Effector memory CD4-positive, alpha-beta T cell (primary cell): Measurements from ENCODE around the gene TXK.

Experiments used
- DNase-seq, 3 donors: peaks; one replicate each; pipeline ENCODE4 v3.0.0-alpha.2; 2020
- H3K27ac ChIP-seq: 2 replicates; pipeline ENCODE4 v1.7.0; 2013; ENCODE audit warnings: mild to moderate bottlenecking, low read length, moderate library complexity; ENCODE audit not compliant: insufficient read depth, poor library complexity, severe bottlenecking
- H3K27me3 ChIP-seq: replicated peaks from 2 replicates; pipeline ENCODE4 v1.7.0; 2013; ENCODE audit warnings: mild to moderate bottlenecking, low read length; ENCODE audit not compliant: insufficient read depth, control insufficient read depth, poor library complexity, severe bottlenecking
- H3K36me3 ChIP-seq: 2 replicates; pipeline ENCODE4 v1.7.0; 2013; ENCODE audit warnings: mild to moderate bottlenecking, low read length, moderate library complexity; ENCODE audit not compliant: control insufficient read depth, insufficient read depth
- H3K4me1 ChIP-seq: 2 replicates; pipeline ENCODE4 v1.7.0; 2013; ENCODE audit warnings: low read length, mild to moderate bottlenecking; ENCODE audit not compliant: control insufficient read depth, insufficient read depth, poor library complexity, severe bottlenecking
- H3K4me3 ChIP-seq: 2 replicates; pipeline ENCODE4 v1.7.0; 2013; ENCODE audit warnings: low read length, low read depth, mild to moderate bottlenecking; ENCODE audit not compliant: insufficient read depth, poor library complexity, severe bottlenecking
- H3K9me3 ChIP-seq: 2 replicates; pipeline ENCODE4 v1.7.0; 2013; ENCODE audit warnings: mild to moderate bottlenecking, low read length, moderate library complexity; ENCODE audit not compliant: control insufficient read depth

The TXK gene

GRCh38 chr4:48163746-48164145, 29.7 kb upstream of the TXK start:
- Histone ChIP-seq H3K4me1 (no peaks in the 10 kb centered on the region), H3K4me3 (no peak overlapping the region), H3K27ac (no peak overlapping the region), H3K27me3 (no peaks in the 10 kb centered on the region), H3K9me3 (no peaks in the 10 kb centered on the region), H3K36me3 (no peaks in the 10 kb centered on the region)
- DNase-seq: no peak

- no peak for DNase-seq
Measured at GRCh38 chr4:48162162-48162561, 28.1 kb upstream of the TXK start.

GRCh38 chr4:48157271-48157670, 23.2 kb upstream of the TXK start:
- no peak overlapping the region for H3K4me3 ChIP-seq
- H3K9me3 ChIP-seq: peaks cover 3% of the 10 kb centered on the region
- no peaks in the 10 kb centered on the region for H3K27me3 ChIP-seq
- H3K36me3 ChIP-seq: no peaks in the 10 kb centered on the region
- DNase-seq: no peak
- H3K27ac ChIP-seq: no peak overlapping the region
- H3K4me1 ChIP-seq: no peaks in the 10 kb centered on the region

More at GRCh38 chr4:48162162-48162561, 28.1 kb upstream of the TXK start:
- no peak overlapping the region for H3K4me3 ChIP-seq
- no peaks in the 10 kb centered on the region for H3K27me3 ChIP-seq
- H3K36me3 ChIP-seq: no peaks in the 10 kb centered on the region
- H3K27ac ChIP-seq: no peak overlapping the region
- no peaks in the 10 kb centered on the region for H3K9me3 ChIP-seq
- H3K4me1 ChIP-seq: no peaks in the 10 kb centered on the region

GRCh38 chr4:48156423-48156822, 22.4 kb upstream of the TXK start:
- no peak for DNase-seq
- Histone ChIP-seq H3K27me3 (no peaks in the 10 kb centered on the region), H3K36me3 (no peaks in the 10 kb centered on the region)

GRCh38 chr4:48153791-48154550, 19.9 kb upstream of the TXK start:
- Histone ChIP-seq H3K27me3 (no peaks in the 10 kb centered on the region), H3K27ac (no peak overlapping the region), H3K9me3 (peaks cover 3% of the 10 kb centered on the region), H3K4me3 (no peak overlapping the region), H3K4me1 (no peaks in the 10 kb centered on the region), H3K36me3 (no peaks in the 10 kb centered on the region)
- no peak for DNase-seq

More at GRCh38 chr4:48156423-48156822, 22.4 kb upstream of the TXK start:
- Histone ChIP-seq H3K4me3 (no peak overlapping the region), H3K4me1 (no peaks in the 10 kb centered on the region), H3K9me3 (peaks cover 3% of the 10 kb centered on the region), H3K27ac (no peak overlapping the region)

- H3K9me3 ChIP-seq: peaks cover 3% of the 10 kb centered on the region
- H3K27me3 ChIP-seq: no peaks in the 10 kb centered on the region
- no peaks in the 10 kb centered on the region for H3K36me3 ChIP-seq
- no peak overlapping the region for H3K27ac ChIP-seq
- no peaks in the 10 kb centered on the region for H3K4me1 ChIP-seq
- no peak for DNase-seq
- H3K4me3 ChIP-seq: no peak overlapping the region
Measured at GRCh38 chr4:48152259-48152658, 18.2 kb upstream of the TXK start.

- Histone ChIP-seq H3K27me3 (no peaks in the 10 kb centered on the region), H3K4me1 (no peaks in the 10 kb centered on the region), H3K9me3 (peaks cover 3% of the 10 kb centered on the region), H3K36me3 (no peaks in the 10 kb centered on the region), H3K4me3 (no peak overlapping the region), H3K27ac (no peak overlapping the region)
- no peak for DNase-seq
Measured at GRCh38 chr4:48149827-48150370, 15.8 kb upstream of the TXK start.

GRCh38 chr4:48147621-48148020, 13.6 kb upstream of the TXK start:
- Histone ChIP-seq H3K27ac (no peak overlapping the region), H3K4me3 (no peak overlapping the region), H3K36me3 (no peaks in the 10 kb centered on the region), H3K27me3 (no peaks in the 10 kb centered on the region), H3K9me3 (no peaks in the 10 kb centered on the region), H3K4me1 (no peaks in the 10 kb centered on the region)
- DNase-seq: no peak

- Histone ChIP-seq H3K27me3 (no peaks in the 10 kb centered on the region), H3K4me3 (no peak overlapping the region), H3K4me1 (peaks cover 34% of the 10 kb centered on the region), H3K9me3 (no peaks in the 10 kb centered on the region), H3K27ac (no peak overlapping the region), H3K36me3 (no peaks in the 10 kb centered on the region)
- DNase-seq: no peak
Measured at GRCh38 chr4:48141048-48141447, 7.0 kb upstream of the TXK start.

- Histone ChIP-seq H3K4me3 (no peak overlapping the region), H3K27me3 (no peaks in the 10 kb centered on the region), H3K27ac (peak overlapping the region; percentile 68), H3K9me3 (no peaks in the 10 kb centered on the region), H3K4me1 (peaks cover 41% of the 10 kb centered on the region), H3K36me3 (no peaks in the 10 kb centered on the region)
- no peak for DNase-seq
Measured at GRCh38 chr4:48139691-48140090, 5.6 kb upstream of the TXK start.
